Hindlimb muscle (tissue), 1 donor: ENCODE results near the gene IHH. TPM values are rescaled to one million over a fixed set of nuclear protein-coding genes. Genes with fewer than 3 reads are reported as not detected.

Experiments used
- DNase-seq: peaks from one replicate; pipeline ENCODE4 v3.0.0-alpha.2; 2013
- polyA plus RNA-seq: library from polyadenylated mRNA; unstranded; fragments of 120-200 nt; gene quantifications from one replicate; pipeline ENCODE4 v1.2.1, GENCODE V29; 2013; ENCODE audit not compliant: insufficient read length

IHH gene
- polyA plus RNA-seq: not detected

DNA sequence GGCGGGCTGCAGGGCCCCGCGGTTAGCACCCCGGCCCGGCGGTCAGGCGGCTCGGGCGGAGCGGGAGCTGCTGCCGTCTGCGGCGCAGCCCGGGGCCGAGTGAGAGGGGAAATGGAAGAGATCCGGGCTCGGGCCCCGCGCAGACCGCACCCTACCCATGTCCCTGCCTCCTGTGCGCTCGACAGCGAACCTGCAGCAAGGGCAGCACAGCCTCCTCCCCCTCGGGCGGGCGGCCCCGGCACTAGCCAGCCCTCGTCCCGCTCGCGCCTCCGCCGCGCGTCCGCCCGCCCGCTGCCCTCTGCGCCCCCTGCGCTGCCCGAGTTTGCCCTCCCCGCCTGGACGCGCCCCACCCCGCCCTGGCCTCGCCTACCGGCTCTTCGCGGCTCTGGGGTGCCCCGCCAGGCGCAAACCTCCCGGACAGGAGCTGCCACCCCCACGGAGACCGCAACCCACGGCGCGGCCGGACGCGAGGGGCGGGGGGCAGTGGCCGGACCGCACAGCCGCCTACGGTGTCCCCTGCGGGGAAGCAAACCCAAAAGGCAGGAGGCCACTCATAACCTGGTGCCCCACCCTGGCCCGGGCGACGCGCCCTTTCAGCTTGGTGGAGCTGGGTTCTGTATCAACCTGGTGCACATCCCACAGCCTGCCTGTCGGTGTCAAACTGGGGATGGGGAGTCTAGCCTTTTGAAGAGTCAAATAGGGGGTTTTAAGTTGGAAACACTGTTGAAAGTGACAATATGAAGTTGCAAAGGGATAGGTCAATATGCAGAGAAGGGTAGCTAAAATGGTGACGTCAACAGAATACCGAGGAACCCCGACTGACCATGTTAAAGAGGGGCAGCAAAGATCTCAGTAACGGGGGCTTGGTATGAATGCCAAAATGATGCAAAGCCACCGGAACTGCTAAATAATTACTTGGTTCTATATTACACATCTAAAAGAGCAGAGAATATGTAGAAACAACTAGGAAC lies at the start of gene IHH:
Gene IHH, minus strand, starts transcription at position 101 of the 971 bp plus-strand sequence. CDS start 454 bp downstream, outside the sequence.
- no peak for DNase-seq

DNA sequence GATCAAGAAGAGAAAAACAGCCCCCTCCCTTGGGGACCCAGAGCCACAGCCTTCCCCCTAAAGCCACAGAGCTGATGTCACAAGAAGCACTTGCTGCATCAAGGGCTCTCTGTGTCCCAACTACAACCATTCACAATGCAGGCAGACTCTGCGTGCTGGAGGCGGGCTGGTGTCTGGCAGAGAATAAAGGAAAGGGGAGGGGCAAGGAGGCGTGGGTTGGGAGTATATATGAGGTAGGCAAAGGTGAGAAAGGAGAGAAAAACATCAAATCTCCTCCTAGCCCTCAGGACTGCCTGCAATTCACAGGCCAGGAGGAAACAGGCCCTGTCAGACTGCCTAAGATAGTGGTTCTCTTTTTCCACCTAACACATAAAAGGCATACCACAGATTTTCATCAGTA lies 48.8 kb upstream of the IHH start:
- DNase-seq: no peak

DNA sequence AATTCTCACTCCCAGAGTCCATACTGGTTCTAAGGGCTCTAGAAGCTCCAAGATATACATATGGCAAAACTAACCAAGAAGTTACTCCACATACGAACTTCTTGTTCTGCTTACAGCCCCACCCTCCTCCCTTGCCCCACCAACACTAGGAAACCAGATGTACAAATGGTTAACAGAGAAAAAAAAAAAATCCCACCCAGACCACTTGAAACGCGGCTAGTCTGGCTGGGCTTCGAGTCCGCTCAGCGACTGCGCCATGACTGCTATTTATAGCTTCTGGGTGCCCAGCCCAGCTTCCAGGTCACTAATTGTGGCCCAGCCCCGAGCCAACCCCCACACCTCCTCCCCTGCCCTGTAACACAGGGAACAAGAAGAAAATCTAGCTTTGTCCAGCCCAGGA lies 47.0 kb upstream of the IHH start:
- DNase-seq: no peak

DNA sequence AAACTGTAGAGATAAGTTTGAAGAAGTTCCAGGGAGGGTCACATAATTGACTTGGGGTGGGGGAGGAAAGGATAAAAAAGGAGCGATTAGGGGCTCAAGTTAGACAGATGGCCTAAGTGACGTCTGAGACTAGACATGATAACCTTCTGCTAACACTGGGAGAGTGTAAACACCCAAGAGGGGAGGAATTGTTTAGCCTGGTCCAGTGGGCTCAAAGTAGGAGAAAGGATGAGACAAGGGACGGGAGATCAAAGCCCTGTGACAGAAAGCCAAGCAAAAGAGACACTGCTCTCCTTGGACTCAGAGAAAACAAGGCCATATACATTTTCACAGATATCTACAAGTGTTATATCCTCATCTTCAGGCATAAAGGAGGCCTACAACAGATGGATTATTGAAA lies 45.5 kb upstream of the IHH start:
- no peak for DNase-seq

DNA sequence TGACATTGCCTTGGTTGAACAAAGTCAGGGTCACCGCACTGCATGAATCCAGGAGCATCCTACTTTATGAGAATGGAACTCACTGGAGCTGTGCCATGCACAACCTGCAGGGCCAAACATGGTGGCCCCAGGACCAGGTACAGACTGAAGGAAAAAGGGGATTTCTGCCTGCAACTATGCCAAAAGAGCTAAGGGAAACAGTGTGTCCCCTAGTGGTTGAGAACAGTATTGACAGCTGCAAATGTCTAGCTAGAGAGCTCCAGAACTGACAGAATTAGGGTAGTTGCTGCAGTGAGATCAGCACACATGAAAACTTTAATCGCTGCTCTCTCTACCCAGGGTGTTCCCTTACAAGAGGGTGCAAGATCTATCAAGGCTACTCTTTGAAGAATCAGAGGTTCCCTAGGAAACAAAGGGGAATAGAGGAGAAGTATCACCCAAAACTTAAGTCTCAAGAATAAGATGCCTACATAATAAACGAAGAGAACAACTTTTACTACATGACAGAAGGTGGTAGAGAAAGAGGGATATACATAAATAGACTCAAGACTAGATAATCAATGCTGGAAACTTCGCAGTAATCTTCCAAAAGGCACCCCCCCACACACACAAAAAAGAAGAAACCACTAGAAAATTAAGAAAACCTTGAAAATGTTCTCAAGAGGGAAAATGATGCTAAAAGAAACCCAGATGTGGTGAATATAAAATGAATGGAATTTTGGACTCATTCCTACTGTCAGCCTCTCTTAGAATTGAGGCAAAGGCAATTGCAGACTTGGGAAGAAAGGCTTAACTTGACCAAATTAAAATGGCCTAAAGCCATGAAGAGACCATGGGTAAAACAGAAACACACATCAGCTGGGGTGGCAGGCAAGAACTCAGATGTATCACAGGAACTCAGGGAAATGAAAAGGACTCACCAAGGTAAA lies 43.6 kb upstream of the IHH start:
- DNase-seq: no peak

DNA sequence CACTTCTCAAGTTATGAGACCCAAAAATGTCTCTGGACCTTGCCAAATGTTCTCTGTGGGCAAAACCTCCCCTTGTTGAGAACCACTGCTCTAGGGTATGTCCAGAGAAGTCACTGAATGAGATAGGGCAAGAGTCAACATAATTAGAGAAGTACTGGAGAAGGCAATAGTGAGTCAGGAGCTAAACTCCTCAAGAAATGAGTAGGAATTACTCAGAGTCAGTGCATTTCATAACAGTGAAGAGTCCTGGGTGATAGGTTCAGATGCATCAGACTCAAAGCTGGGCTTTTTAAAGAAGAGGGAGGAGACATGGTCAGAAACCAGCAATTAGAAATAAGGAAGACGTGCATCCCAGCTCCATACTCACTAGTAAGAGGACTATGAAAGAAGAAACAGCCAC lies 38.6 kb upstream of the IHH start:
- no peak for DNase-seq

DNA sequence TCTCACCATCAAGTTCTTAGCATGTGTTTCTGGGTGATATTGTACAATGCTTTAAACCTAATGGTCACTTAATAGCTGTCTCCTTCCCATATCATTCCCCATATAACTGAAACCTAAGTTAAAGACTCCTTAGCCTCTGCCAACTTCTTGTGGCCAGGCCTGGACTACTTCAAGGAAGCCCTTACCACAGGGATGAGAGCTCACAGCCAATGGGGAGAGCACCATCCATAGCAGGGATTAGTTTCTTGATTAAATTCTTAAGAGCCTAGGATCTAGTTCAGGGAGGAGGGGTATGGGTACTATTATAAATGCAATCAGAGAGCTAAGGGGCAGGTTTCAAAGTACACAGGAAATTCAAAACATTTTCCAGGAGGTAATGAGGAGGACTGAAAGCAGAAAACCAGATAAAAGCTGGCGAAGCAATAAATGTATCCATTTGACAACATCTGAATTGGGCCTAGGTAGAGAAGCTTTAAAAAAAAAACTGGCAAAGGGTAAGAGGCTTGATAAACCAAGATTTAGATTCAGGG lies 34.8 kb upstream of the IHH start:
- no peak for DNase-seq

DNA sequence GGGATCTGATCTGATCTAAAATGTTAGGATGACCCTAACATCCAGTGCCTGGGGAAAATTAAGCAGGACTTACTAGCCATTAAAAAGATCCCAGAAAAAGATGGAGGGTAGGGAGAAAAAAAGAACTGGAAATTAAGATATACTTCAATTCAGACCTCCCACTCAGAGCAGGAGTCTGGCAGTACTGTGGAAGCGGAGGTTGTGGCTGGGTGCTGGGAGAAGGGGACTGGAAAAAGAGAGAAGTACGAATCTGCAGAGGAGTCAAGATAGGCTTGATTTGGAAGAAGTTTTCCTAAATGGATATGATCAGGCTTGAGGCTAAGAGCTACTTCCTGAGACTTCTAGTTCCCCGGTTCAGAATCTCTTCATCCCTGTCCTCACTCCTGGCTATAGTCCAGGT lies 33.5 kb upstream of the IHH start:
- DNase-seq: no peak

DNA sequence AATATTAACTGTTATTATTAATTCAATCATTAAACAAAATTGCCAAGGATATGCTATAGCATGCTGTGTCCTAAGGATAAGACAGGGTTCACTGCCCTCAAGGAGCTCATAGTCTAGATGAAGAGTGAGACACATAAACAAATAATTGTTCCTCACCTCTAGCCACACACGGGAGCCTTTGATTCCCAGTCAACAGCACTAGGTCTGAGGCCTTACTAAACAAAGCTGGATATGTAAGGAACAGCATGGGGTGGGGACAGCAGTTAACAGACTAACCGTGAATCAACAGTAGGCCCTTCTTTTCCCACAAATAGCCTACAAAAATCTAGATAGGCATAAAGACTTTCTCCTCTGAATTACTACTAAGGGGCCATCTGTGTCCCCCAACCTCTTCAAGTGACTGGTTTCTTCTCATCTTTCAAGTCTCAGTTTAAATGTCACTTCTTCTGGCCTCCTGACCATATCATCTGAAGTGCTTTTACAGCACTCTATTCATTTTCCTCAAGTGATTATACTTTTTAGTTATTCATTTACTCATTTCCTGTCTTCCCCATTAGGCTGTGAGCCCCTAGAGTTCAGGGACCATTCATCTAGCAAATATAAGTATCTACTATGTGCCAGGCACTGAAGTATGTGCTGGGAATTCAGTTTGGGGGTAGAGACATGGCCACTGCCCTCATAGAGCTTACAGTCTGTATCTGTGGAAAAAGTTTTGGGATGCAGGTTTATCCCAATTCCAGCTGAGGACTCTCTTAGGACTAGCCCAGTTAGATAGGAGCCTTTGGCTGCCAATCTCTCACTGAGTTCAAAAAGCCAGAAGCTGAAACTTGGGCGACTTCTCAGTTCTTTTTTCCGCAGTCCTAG lies 29.9 kb upstream of the IHH start:
- no peak for DNase-seq

DNA sequence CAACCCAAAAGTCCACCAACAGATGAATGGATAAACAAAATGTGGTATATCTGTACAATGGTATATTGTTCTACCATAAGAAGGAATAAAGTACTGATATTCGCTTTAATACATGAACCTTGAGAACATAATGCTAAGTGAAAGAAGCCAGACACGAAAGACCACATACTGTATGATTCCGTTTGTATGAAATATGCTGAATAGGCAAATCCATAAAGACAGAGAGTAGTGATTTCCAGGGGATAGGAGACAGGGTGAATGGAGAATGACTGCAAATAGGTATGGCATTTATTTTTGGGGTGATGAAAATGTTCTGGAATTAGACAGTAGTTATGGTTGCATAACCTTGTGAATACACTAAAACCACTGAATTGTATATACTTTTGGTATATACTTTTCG lies 28.6 kb upstream of the IHH start:
- DNase-seq: no peak

DNA sequence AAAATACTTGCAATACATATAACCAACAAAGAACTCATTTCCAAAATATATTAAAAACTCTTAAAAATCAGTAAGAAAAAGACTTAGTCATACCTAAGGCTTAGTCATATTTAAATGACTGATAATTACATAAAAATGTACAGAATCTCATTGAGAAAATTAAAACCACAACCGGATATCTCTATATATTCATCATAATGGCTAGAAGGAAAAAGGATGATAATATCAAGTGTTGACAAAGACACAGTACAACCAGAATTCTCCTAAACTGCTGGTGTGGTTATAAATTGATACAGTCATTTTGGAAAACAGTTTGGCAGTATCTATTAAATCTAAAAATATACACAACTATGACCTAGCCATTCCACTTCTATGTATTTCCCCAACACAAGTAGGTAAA lies 27.1 kb upstream of the IHH start:
- DNase-seq: no peak

DNA sequence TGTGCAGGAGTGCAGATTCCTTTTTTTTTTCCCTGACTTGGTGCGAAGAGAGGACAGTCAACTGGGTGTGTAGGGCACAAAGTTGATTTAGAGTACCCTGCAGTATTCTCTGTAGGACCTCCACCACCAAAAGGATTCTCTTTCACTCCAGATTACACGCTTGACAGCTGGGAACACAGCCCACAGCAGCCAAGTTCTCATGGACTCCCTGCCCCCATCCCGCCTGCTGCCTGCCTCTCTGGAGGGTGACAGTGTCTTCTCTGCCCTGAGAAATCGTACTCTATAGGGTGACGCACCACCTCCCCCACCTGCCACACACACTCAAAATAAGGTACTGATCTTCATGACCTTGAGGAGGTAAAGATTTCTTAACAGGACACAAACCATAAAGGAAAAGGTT lies 26.6 kb upstream of the IHH start:
- no peak for DNase-seq

DNA sequence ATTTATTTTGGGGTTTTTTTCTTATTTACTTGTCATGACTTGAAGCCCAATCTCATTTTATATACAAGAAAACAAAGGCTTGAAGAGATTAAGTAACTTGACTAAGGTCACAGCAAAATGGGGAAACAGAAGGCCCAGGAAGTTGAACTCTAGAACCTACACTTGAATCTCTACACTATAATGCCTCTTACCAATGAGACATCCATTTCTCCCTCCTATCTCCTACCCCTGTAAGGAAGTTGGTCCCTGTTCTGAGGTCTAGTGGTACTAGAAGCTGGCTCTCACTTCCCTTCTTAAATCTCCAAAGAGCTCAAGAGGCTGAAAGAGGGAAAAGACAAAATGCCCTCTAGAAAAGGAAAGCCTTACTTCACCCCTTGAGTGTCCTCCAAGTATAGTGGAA lies 25.5 kb upstream of the IHH start:
- no peak for DNase-seq

DNA sequence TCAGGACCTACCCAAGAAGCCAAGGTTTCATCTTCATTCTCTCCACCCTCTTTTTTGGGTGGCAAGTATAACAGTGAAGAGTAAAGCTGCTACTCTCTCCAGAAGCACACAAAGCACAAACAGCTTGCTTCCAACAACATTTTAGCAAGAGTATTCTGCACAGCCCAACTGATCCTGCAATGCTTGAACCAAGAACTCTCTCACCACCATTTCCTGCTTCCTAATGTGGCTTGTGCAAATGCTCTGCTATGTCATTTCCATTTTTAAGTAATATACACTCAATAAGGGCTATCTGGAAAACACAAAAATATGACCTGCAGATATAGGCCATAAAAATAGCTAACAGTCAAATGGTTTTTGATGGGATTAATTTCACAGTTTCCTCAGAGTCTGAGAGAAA lies 24.1 kb upstream of the IHH start:
- no peak for DNase-seq

DNA sequence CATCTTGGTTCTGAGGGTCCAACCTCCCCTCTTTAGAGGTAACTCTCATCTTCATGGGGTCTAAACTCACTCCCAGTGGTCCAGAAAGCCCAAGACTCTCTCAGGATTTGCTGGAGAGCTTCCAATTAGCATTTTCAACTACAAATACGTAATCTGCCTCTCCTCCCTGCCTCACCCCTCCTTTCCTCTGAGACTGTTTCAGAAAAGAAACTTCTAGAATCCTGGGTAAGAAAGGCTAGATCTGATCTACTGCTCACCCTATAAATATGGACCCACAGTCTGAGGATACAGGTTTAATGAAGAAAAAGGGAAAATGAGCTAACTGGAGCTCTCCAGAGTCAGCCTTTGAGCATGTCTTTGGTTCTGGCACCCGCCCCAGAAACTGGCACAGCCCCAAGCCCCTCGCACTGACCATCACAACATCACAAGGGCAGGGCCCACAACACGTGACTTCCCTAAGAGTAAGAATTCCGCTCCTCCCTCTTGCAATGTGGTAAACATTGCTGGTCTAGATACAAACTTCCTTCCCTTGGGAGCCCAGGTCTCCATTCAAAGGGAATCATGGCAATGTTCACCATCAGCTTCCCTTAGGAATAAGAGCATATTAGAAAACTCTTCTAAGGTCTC lies 21.7 kb upstream of the IHH start:
- DNase-seq: no peak

DNA sequence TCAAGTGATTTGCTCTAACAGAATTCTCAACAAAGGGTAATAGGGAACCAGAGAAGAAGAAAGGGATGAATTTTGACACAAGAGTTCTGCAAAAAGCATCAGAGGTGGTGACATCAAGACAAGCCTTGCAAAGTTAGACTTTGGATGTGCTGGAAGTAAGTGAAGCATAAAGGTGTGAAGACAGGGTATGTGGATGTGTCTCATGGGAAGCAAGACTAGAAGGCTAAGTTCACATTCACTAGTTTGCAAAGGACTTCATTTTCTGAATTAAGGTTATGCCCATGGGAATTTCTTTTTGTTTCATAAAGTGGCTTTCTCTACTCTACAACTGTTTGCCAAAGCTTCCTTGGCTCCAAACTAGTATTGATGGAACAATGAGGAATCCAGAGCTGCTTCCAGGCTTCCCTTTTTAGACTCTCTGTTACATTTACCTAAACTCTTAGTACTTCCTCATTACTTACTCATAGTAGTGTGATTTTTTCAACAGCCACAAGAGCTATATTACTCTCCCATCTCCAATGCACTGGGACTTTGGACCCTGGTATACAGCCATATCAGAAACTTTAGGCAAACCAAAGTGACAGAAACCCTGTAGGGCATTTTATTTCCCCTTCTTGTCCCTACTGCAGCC lies 21.1 kb upstream of the IHH start:
- DNase-seq: no peak

DNA sequence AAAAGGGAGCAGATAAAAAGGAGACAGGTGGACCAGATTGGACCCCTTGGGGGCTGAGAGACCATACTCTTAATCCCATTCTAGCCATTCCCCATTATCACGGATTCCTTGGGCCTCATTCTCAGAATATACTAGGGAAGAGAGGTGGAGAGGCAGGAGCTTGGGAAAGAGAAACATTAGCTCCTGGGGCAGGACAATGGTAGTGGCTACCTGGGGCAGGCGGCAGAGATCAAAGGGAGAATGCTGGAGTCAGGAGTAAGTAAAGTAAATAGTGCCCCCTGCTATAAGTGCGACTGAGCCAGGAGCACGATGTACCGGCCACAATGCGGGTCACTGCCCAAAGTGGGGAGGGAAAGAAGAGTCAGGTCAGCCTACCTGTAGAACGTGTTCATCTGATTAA lies 20.4 kb upstream of the IHH start:
- DNase-seq: no peak

DNA sequence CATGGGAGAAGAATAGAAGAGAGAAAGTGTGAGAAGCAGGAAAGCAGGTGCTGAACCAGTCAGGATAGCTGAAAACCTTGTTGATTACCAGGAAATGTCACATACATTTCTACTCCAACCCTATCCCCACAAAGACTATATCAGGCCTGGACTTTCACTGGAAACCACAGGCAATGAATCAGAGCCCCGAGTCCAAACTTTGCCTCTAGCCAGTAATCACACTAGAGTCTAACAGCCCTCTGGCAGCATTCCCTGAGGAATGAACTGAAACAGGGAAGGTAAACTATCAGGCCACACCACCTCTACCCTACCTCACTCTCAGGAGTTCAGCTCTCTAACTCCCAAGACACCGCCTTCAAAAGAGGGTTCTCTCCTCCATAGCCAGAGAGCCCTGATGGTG lies 18.7 kb upstream of the IHH start:
- no peak for DNase-seq

DNA sequence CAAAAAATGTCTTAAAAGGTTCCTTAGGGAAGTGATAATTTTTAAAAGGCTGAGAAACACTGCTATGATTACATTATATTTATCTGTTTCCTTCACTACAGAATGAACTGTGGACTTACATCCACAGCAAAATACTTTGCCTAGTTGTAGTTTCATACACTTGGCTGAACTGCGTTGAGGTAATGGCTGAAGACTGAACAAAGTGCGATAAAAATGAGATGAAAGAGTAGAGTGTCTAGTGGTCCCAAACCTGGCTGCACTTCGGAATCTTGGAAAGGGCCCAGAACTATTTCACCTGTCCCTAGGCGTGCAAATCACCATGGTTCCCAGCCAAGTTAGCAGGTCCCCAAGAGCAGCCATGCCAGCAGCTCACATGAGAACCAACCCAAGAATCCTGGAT lies 18.2 kb upstream of the IHH start:
- no peak for DNase-seq

DNA sequence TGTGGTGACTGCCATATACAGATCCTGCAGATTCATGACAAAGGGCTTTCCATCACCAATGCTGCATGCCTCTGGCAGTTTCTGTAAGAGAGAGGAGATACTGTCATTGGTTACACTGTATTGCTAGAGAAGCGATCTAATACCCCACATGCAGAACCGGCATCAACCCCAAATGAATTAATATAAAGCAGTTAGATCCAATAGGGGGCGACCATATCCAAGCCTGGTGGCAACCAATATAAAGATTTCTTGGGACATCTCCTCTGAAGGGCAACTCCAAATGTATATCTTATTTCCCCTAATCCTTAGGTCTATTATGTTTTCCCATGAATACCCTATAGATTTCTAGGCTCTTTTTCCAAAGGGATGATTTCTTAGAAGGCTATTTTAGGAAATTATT lies 17.4 kb upstream of the IHH start:
- no peak for DNase-seq

DNA sequence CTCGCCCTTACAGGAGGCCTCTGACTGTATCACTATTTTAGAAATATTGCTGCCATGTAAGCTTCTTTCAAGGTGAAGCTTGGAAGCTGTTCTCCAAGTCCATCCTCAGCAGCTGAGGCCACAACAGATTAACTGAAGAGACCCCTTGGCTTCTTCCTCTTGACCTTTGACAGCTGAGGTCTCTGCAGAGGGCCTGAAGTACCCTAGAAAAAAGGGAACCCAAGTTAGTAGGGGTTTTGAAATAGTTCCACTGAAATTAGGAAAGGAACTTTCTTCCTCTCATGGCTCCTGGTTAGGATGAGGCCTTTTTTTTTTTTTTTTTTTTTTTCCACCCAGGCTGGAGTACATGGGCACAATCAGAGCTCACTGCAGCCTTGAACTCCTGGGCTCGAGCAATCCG lies 15.5 kb upstream of the IHH start:
- no peak for DNase-seq
